ENCODE measurements around the gene ATAD3B. TPM values are rescaled to one million over a fixed set of nuclear protein-coding genes. Genes with fewer than 3 reads are reported as not detected.

Gene ATAD3B
- total and polyA plus RNA-seq, 2 experiments from 2014 or later, result 11.6 to 20.2 TPM

DNA sequence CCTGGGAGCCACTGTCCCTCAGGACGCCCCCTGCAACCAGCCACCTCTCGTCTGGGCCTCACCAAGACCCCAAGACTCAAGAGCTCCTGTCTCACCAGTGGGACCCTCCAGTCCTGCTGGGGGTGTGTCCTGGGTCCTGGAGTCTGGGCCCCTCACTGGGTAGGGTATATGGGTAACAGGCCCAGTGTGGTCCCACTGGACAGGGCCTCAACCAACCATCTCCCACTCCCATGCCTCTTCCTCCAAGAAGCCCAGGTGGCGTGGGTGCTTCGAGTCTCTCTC is 36.8 kb upstream of the ATAD3B start:
- Histone ChIP-seq H3K9ac (no peak overlapping the region), H3K36me3 (ENCODE audit: low read depth) (no peaks in the 10 kb centered on the region), H3K79me2 (ENCODE audit: insufficient read depth) (no peaks in the 10 kb centered on the region), H2AFZ (no peak overlapping the region), H4K20me1 (ENCODE audit: insufficient read depth) (no peaks in the 10 kb centered on the region), H3K4me1 (ENCODE audit: insufficient read depth) (no peaks in the 10 kb centered on the region), H3K4me3 (no peak overlapping the region), H3K27me3 (replicated peaks; ENCODE audit: insufficient read depth) (no peaks in the 10 kb centered on the region), H3K27ac (no peak overlapping the region), H3K9me3 (ENCODE audit: low read depth) (no peaks in the 10 kb centered on the region), H3K9me2 (ENCODE audit: insufficient read depth) (no peaks in the 10 kb centered on the region), H3F3A (ENCODE audit: insufficient read depth) (0 out of 2 replicates have a peak, but pooled peaks cover 3% of the 10 kb centered on the region), H3K4me2 (ENCODE audit: unreplicated experiment) (no peak overlapping the region)
- no peak for DNase-seq
- in situ Hi-C loops (cut with MboI), result no loop called here
- TF ChIP-seq EZH2 (IDR thresholded peaks at IDR 0.05; ENCODE audit: insufficient read depth, poor library complexity, severe bottlenecking) (no peak), EZH2phosphoT487 (IDR thresholded peaks at IDR 0.05; ENCODE audit: insufficient read depth, low read depth) (no peak)
- 61 to 65% methylated on average over 4 of the region's 4 CpGs for WGBS, 2 experiments (ENCODE audit: low coverage in 1 of 2, low lambda C conversion rate in 2 of 2, missing lambda C conversion rate in 2 of 2)

GRCh38 chr1:1435106-1435903 is 36.3 kb upstream of the ATAD3B start, which contains the start of gene VWA1:
Gene VWA1 (plus strand): TSS chr1:1435690. CDS start chr1:1435749, 59 bp downstream.
- Histone ChIP-seq H3K4me2 (ENCODE audit: unreplicated experiment) (peak within 1 kb of the TSS; percentile 58), H4K20me1 (ENCODE audit: insufficient read depth) (no peaks in the 10 kb centered on the region), H3K27me3 (replicated peaks; ENCODE audit: insufficient read depth) (no peaks in the 10 kb centered on the region), H3K4me3 (peak within 1 kb of the TSS; percentile 52), H3K36me3 (ENCODE audit: low read depth) (no peaks in the 10 kb centered on the region), H3K79me2 (ENCODE audit: insufficient read depth) (no peaks in the 10 kb centered on the region), H3K27ac (no peak within 1 kb of the TSS), H3K9me3 (ENCODE audit: low read depth) (no peaks in the 10 kb centered on the region), H3K9ac (no peak within 1 kb of the TSS), H3K4me1 (ENCODE audit: insufficient read depth) (no peaks in the 10 kb centered on the region), H3K9me2 (ENCODE audit: insufficient read depth) (no peaks in the 10 kb centered on the region), H2AFZ (peak within 1 kb of the TSS; percentile 62), H3F3A (ENCODE audit: insufficient read depth) (no peaks in the 10 kb centered on the region)
- WGBS, 2 experiments (ENCODE audit: low coverage in 1 of 2, low lambda C conversion rate in 2 of 2, missing lambda C conversion rate in 2 of 2), result 9 to 20% methylated on average over 32 to 87 of the region's 89 CpGs
- peak; percentile 87 for DNase-seq
- TF ChIP-seq EZH2 (IDR thresholded peaks at IDR 0.05; ENCODE audit: insufficient read depth, poor library complexity, severe bottlenecking), result no peak
- no peak for TF ChIP-seq EZH2phosphoT487 (IDR thresholded peaks at IDR 0.05; ENCODE audit: insufficient read depth, low read depth)
- in situ Hi-C loops (cut with MboI), result no loop called here

GRCh38 chr1:1435911-1436629 is 35.5 kb upstream of the ATAD3B start:
- no peaks in the 10 kb centered on the region for H3K4me1 ChIP-seq (ENCODE audit: insufficient read depth)
- H2AFZ ChIP-seq, result no peak overlapping the region
- 23 to 30% methylated on average over 26 to 39 of the region's 40 CpGs for WGBS, 2 experiments (ENCODE audit: low coverage in 1 of 2, low lambda C conversion rate in 2 of 2, missing lambda C conversion rate in 2 of 2)

DNA sequence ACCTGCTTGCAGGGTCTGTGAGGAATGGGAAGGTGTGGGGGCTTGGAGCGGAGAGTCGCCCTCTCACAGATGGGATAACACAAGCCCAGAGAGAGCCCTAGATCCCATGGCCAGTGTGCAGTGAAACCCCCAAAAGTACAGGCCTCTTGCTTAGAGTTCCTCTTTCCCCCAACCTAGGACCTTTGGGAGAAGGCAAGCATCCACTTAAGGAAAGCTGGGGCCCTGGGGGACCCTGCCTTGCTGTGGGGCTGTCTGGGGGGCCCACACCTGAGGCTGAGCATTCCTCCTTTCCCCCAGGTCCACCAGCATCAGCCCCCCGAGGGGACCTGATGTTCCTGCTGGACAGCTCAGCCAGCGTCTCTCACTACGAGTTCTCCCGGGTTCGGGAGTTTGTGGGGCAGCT is 34.9 kb upstream of the ATAD3B start:
- Histone ChIP-seq H3K9ac (no peak overlapping the region), H3K4me2 (ENCODE audit: unreplicated experiment) (no peak overlapping the region)

More at GRCh38 chr1:1435911-1436629, 35.5 kb upstream of the ATAD3B start:
- H4K20me1 ChIP-seq (ENCODE audit: insufficient read depth), result no peaks in the 10 kb centered on the region
- H3K4me3 ChIP-seq, result peak overlapping the region; percentile 52
- H3K9me2 ChIP-seq (ENCODE audit: insufficient read depth), result no peaks in the 10 kb centered on the region
- DNase-seq, result no peak
- in situ Hi-C loops (cut with MboI), result no loop called here
- H3K36me3 ChIP-seq (ENCODE audit: low read depth), result no peaks in the 10 kb centered on the region
- H3K9me3 ChIP-seq (ENCODE audit: low read depth), result no peaks in the 10 kb centered on the region
- H3K27me3 ChIP-seq (replicated peaks; ENCODE audit: insufficient read depth), result no peaks in the 10 kb centered on the region
- peak overlapping the region; percentile 58 for H3K4me2 ChIP-seq (ENCODE audit: unreplicated experiment)
- no peak overlapping the region for H3K27ac ChIP-seq
- H3K9ac ChIP-seq, result no peak overlapping the region
- H3K79me2 ChIP-seq (ENCODE audit: insufficient read depth), result no peaks in the 10 kb centered on the region
- no peaks in the 10 kb centered on the region for H3F3A ChIP-seq (ENCODE audit: insufficient read depth)
- no peak for TF ChIP-seq EZH2 (IDR thresholded peaks at IDR 0.05; ENCODE audit: insufficient read depth, poor library complexity, severe bottlenecking)
- TF ChIP-seq EZH2phosphoT487 (IDR thresholded peaks at IDR 0.05; ENCODE audit: insufficient read depth, low read depth), result no peak

More for the DNA sequence above, 34.9 kb upstream of the ATAD3B start:
- TF ChIP-seq EZH2phosphoT487 (IDR thresholded peaks at IDR 0.05; ENCODE audit: insufficient read depth, low read depth) (no peak), EZH2 (IDR thresholded peaks at IDR 0.05; ENCODE audit: insufficient read depth, poor library complexity, severe bottlenecking) (no peak)
- no peak overlapping the region for H2AFZ ChIP-seq
- no peak overlapping the region for H3K4me3 ChIP-seq
- WGBS, 2 experiments (ENCODE audit: low coverage in 1 of 2, low lambda C conversion rate in 2 of 2, missing lambda C conversion rate in 2 of 2), result 89 to 93% methylated on average over 2 to 6 of the region's 7 CpGs
- H3K9me2 ChIP-seq (ENCODE audit: insufficient read depth), result no peaks in the 10 kb centered on the region
- no peaks in the 10 kb centered on the region for H3K36me3 ChIP-seq (ENCODE audit: low read depth)
- in situ Hi-C loops (cut with MboI), result no loop called here
- no peak overlapping the region for H3K27ac ChIP-seq
- no peaks in the 10 kb centered on the region for H3K27me3 ChIP-seq (replicated peaks; ENCODE audit: insufficient read depth)
- no peaks in the 10 kb centered on the region for H3K4me1 ChIP-seq (ENCODE audit: insufficient read depth)
- H3F3A ChIP-seq (ENCODE audit: insufficient read depth), result no peaks in the 10 kb centered on the region
- no peaks in the 10 kb centered on the region for H3K79me2 ChIP-seq (ENCODE audit: insufficient read depth)
- H3K9me3 ChIP-seq (ENCODE audit: low read depth), result no peaks in the 10 kb centered on the region
- no peak for DNase-seq
- no peaks in the 10 kb centered on the region for H4K20me1 ChIP-seq (ENCODE audit: insufficient read depth)
